CD4-positive, alpha-beta T cell treated with Interleukin-15 for 4 hours (primary cell): ENCODE measurements around the gene TRMT112.
A peak's percentile ranks its signal among the peaks of the same experiment; 100 is the strongest.

ENCODE experiments used
- DNase-seq: peaks from one replicate; pipeline ENCODE4 v3.0.0-alpha.2; 2020; ENCODE audit warnings: low spot score

Gene TRMT112

DNA sequence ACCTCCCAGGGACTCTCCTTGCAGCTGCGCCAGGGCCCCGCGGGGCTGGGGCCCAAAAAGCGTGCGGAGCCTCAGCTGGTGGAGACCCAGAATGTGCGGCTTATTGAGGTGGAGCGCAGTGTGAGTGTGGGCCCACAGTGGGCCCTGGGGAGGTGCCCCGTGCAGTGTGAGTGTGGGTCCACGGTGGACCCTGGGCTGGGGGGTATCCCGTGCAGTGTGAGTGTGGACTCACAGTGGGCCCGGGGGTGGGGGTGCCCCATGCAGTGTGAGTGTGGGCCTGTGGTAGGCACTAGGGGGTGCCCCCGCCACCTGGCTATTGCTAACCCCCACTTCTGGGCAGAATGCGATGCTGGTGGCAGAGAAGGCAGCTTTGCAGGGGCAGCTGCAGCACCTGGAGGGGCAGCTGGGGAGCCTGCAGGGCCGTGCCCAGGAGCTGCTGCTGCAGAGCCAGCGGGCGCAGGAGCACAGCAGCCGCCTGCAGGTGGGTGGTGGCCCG lies 33.8 kb upstream of the TRMT112 start:
- no peak for DNase-seq

DNA sequence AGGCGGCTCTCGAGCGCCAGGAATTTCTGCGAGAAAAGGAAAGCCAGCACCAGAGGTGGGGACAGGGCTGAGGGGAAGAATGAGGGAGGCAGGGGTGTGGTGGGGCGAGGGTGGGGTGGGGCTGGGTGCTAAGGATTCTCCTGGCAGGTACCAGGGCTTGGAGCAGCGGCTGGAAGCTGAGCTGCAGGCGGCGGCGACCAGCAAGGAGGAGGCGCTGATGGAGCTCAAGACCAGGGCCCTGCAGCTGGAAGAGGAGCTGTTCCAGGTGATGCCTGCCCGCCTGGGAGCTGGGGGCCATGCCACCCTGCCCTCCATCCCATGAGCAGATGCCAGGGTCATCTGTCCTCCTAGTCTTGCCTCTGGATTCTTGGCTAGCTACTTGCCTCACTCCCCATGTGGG lies 32.0 kb upstream of the TRMT112 start:
- no peak for DNase-seq

DNA sequence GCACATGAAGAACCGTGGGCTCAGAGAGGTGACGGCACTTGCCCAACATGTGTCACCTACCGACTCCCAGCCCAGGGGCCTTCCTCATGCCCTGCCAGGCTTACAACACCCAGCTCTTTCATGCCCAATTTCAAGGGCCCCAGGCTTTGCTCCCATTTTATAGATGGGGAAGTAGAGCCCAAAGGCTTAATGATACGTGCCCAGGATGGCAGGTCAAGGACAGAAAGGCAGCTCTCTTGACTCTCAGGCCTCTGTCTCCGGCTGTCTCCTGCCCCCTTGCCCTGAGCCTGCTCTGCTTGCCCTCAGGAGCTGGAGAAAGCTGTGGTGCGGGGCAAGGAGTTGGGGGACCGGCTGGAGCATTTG lies 31.6 kb upstream of the TRMT112 start:
- DNase-seq, result no peak

DNA sequence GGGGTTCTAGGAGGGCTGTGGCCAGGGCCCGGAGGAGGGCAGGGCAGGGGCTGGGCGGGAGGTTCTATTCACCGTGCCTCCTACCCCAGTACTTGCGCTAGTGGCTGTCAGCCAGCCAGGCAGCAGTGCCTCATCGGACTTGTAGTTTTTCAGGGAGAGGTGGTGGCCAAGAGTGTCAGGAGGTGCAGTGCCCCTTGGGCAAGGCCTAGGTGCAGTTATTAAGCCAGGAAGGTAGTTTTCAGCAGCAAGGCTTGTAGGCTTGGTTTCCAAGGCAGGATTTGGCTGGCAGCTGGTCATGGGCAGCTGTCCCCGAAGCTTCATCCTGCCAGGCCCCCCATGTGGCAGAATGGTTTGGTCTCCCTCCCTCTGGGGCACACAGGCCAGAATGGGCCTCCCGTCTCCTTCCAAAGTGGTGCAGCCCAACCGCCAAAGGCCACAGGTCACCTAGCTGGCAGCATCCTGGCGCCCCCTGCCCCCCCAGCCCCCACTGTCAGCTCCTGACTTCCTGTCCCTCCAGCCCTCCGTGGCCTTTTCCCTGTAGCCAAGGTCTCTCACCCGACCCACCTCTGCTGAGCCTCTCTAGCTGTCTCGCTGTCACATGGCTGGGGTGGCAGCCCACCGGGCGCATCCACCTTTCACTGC lies 31.1 kb upstream of the TRMT112 start:
- no peak for DNase-seq

DNA sequence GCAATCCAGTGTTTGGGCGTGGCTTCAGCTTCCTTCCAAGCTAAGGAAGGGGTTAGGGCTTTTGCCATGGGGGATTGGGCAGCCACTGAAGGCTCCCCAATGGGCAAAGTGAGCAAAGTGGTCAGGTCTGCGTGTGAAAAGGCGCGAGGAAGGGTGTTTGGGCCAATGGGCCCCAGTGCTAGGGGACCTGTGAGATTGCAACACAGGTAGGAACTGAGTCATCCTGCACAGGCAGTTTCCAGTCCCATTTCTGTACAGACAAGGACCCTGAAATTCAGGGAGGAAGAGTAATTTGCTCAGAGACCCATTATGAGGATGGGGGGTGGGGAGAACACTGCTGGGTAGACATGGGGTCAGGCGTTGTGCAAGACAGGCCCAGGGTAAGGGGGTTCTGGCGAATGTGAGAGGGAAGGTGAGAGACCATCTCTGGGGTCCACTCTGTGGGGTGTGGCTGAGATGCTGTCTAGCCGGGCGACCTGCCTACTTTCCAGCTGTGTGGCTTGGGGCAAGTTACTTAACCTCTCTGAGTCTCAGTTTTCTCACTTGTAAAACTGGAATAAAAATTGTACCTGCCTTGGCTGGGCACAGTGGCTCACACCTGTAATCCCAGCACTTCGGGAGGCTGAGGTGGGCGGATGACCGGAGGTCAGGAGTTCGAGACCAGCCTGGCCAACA lies 30.0 kb upstream of the TRMT112 start:
- DNase-seq, result no peak

DNA sequence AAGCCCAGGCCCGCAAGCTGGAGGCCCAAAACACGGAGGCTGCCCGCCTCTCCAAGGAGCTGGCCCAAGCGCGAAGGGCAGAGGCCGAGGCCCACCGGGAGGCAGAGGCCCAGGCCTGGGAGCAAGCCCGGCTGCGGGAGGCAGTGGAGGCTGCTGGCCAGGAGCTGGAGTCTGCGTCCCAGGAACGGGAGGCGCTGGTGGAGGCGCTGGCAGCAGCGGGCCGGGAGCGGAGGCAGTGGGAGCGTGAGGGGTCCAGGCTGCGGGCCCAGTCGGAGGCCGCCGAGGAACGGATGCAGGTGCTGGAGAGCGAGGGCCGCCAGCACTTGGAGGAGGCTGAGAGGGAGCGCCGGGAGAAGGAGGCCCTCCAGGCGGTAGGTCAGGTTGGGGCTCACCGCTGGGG lies 27.4 kb upstream of the TRMT112 start:
- DNase-seq, result no peak

DNA sequence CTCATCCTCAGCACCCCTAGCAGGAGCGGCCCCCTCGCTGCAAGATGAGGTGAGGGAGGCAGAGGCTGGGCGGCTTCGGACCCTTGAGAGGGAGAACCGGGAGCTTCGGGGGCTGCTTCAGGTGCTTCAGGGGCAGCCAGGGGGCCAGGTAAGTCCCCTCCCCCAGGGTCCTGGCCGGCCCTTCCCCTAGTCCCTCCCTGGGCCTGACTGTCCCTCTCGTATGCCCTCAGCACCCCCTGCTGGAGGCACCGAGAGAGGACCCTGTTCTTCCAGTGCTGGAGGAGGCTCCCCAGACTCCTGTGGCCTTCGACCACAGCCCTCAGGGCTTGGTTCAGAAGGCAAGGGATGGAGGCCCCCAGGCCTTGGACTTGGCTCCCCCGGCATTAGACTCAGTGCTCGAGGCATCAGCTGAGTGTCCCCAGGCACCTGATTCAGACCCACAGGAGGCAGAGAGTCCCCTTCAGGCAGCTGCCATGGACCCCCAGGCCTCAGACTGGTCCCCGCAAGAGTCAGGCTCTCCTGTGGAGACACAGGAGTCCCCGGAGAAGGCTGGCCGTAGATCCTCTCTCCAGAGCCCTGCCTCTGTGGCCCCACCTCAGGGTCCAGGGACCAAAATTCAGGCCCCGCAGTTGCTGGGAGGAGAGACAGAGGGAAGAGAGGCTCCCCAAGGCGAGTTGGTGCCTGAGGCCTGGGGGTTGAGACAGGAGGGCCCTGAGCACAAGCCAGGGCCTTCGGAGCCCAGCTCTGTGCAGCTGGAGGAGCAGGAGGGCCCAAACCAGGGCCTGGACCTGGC lies 26.6 kb upstream of the TRMT112 start:
- no peak for DNase-seq

DNA sequence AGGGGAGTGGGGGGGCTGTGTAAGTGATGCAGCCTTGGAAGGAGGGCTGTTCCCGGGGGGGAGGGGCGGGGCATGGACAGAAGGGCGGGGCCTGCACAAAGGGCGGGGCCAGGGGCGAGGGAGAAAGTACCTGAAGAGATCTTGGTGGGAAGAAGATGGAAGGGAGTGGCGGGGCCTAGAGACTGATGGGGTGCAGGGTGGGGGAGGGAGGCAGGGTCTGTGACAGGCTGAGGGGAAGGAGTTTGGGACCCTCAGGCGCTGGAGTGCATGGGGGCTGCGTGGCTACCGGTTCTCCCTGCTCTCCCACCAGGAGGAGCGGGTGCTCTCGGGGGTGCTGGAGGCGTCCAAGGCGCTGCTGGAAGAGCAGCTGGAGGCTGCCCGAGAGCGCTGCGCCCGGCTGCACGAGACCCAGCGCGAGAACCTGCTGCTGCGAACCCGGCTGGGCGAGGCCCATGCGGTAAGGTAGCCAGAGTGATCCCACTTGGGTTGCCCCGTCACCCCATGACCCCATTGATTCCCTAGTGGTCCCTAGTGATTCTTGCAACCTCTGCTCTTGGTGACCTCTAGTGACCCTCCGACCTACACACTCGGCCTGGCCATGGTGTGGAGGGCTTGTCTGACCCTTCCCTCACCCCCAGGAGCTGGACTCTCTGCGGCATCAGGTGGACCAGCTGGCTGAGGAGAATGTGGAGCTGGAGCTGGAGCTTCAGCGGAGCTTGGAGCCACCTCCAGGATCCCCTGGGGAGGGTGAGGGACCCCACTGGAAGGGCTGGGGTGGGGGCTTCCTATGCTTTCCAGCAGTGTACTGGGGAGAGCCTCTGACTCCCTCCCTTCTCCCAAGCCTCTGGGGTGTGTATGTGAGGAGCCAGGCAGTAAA lies 25.7 kb upstream of the TRMT112 start:
- DNase-seq, result no peak

DNA sequence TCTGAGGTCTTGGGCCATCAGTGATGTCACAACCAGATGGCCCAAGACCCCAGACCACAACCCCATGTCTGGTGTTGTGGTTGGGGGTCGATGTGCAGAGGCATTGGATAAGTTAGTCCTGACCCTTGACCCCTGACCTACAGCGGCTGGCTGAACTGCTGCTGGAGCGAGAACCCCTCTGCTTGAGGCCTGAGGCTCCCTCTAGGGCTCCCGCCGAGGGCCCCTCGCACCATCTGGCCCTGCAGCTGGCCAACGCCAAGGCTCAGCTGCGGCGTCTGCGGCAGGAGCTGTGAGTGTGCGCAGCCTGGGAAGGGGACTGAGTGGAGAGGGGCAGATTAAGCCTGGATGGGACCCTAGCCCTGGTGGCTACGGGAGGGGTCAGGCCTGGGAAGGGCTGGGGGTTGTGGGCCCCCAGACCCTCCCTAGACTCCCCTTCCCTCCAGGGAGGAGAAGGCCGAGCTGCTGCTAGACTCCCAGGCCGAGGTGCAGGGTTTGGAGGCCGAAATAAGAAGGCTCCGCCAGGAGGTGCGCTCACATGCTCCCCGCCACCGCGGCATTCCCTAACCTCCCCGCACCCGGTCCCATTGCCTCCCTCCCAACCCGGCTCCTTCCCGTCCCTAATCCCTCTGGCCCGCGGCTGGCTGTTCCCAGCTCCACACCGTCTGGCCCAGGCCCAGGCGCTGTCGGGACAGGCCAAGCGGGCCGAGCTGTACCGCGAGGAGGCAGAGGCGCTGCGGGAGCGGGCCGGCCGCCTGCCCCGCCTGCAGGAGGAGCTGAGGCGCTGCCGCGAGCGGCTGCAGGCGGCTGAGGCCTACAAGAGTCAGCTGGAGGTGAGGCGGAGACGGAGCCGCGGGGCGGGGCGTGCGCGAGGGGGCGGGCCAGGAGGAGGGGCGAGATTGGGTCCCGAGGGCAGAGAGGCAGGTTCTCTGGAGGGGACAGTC lies 24.8 kb upstream of the TRMT112 start:
- DNase-seq, result peak; percentile 90

DNA sequence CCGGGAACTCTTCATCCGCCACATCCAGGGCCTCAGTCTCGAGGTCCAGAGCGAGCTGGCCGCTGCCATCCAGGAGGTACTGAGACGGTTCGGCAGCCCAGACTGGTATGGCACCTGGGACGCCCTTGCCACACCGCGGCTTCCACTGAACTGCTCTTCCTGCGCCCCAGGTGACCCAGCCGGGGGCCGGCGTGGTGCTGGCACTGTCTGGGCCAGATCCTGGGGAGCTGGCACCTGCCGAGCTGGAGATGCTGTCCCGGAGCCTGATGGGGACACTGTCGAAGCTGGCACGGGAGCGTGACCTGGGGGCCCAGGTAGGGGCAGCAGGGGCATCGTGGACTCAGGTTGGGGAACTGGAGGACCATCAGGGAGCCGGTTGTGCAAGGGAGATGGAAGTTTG lies 24.1 kb upstream of the TRMT112 start:
- no peak for DNase-seq

DNA sequence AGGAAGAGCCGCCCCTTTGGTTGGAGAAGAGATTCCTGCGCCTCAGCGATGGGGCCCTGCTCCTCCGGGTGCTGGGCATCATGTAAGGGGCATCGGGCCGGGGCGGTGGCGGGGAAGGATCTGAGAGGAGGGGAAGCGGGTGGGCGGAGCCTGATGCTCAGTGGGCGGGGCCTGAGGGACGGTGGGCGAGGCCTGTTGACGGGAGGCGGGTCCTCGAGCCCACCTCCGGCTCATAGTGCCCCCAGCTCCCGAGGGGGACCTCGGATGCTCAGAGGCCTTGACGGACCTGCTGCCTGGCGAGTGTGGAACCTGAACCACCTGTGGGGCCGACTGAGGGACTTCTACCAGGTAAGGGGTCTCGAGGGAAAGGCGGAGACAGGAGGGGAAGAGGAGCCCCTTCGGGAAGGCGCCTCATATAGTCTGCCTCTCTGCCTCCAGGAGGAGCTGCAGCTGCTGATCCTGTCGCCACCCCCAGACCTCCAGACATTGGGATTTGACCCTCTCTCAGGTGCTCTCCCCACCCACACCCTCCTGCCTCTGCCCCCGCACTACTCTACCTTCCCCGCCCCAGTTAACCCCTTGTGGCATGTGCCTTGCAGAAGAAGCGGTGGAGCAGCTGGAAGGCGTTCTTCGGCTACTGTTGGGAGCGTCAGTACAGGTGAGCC lies 23.4 kb upstream of the TRMT112 start:
- peak; percentile 68 for DNase-seq

DNA sequence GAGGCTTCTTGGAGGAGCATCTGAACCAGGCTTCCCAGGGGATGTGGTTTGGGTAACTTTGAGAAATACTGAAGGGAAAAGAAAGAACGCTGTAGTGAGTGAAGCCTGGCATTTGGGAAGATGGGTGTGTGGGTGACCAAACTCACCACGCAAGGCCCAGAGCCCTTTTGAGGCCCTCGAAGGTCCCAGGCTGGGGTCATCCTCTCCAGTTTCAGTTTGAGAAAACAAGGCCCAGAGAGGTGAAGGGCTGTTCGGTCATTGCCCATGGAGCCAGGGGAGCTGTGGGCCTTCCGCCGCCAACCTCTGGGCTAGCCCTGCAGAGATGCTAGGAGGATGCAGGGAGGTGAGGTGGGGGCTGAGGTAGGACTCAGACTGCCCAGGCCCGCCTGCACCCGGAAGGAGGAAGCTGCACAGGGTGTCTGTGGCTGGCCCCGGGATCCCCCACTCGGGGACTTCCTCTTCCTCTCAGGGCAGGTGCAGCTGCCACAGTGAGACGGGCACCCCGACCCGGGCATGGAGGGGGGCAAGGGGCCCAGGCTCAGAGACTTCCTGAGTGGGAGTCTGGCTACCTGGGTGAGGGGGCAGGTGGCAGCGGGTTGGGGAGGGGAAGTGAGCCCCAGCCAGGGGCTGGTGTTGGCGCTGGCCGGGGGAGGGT lies 22.5 kb upstream of the TRMT112 start, which contains the start of gene CCDC88B:
Gene CCDC88B, plus strand, starts transcription at position 451 of the 655 bp plus-strand sequence. Its CDS starts 63 bp downstream, at position 514.
- peak; percentile 87 for DNase-seq

DNA sequence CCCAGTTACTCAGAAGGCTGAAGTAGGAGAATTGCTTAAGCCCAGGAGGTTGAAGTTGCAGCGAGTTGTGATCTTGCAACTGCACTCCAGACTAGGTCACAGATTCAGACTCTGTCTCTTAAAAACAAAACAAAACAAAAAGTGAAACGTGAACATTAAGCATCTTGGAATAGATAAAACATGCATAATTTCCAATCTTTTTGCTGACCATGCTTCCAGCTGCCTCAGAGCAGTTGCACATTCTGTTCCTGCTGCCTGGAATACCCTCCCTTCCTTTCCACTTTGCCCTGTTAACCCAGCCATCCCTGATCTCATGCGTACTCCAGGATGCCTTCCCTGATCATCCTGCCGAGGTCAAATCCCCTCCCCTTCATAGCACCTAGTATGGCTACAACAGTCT lies 21.9 kb upstream of the TRMT112 start:
- DNase-seq, result no peak

DNA sequence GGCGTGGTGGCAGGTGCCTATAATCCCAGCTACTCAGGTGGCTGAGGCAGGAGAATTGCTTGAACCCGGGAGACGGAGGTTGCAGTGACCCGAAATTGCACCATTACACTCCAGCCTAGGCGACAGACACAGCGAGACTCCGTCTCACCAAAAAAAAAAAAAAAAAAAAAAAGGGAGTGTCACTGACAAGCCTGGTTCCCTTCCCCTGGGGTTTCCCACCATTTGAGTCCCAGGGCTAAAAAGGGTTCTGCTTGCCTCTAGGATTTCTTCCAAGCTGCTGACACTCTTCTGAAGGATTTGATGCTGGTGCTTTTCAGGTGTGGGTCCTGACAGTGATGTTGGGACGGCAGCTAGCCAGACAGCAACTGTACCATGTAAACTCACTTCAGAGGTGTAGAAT lies 21.4 kb upstream of the TRMT112 start:
- DNase-seq, result no peak

DNA sequence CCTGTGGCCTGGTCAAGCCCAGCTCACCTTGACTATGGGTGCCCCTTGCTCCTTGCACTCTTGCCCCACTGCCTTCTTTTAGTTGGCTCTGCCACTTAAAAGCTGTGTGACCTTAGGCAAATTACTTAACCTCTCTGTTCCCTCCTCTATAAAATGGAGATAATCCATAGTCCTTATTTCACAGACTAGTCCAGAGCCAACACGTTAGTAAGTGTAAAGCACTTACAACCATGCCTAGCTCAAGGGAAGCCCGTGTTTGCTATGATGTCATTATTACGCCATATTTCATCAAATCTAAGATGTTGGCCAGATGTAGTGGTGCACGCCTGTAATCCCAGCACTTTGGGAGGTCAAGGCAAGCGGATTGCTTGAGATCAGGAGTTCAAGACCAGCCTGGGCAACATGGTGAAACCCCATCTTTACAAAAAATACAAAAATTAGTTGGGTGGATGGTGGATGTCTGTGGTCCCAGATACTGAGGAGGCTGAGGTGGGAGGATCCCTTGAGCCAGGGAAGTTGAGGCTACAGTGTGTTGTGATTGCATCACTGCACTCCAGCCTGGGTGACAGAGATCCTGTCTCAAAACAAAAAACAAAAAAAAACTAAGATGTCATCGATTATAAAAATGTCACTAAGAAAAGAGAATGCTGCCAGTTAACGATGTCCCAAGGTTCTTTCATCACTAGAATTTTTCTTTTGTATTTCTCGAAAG lies 20.3 kb upstream of the TRMT112 start:
- no peak for DNase-seq

DNA sequence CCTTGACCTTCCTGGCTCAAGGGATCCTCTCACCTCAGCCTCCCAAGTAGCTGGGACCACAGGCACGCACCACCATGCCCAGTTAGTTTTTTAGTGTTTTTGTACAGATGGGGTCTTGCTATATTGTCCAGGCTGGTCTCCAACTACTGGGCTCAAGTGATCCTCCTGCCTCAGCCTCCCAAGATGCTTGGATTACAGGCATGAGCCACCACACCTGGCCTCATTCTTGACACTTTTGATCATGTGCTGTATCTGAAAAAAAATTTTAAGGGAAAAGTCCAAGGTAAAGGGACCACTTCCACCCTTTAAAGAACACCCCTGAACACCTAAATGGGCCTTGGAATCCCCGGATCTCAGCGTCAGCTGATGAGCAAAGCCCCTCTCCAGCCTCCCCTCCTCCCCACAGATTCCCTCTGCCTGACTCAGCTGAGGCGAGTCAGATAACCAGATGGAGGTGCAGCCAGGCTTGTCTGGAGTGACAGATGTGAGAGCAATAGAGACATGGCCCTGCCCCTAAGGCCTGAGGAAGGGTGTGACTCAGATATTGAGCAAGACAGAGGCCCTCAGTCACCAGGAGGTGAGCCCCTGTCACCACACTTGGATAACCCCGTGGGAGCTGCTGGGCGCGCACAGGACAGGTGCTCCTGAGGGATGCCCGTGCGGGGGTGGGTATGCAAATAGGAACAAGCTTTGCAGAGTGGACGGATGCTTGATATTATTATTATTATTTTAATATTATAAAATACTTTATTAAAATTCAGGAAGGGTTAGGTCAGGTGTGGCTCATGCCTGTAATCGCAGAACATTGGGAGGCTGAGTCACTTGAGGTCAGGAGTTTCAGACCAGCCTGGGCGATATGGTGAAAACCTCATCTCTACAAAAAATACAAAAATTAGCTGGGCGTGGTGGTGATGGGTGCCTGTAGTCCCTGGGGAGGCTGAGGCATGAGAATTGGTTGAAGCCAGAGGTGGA lies 17.7 kb upstream of the TRMT112 start:
- DNase-seq, result no peak

DNA sequence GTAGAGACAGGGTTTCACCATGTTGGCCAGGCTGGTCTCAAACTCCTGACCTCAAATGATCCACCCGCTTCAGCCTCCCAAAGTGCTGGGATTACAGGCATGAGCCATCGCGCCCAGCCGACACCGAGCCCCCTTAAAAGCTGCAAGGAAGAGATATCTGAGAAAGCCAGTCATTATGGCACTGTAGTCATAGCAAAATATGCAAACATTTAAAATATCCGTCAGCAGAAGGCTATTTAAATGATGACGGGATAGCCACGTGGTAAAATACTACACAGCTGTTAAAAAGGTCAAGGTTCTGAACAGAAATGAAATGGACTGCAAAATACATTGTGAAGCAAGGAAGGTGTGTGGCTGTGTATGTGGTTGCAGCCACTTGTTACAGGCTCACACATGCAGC lies 16.2 kb upstream of the TRMT112 start:
- DNase-seq, result no peak
